GM12878 (cell line): ENCODE results near the gene CCNY. TPM values are rescaled to one million over a fixed set of nuclear protein-coding genes. Genes with fewer than 3 reads are reported as not detected.

Experiments used
- ATAC-seq: fragments of 200-7000 bp; cut with Tn5 transposase; 3 replicates; pipeline ENCODE4 v1.9.1; 2020; ENCODE audit warnings: mild to moderate bottlenecking, moderate library complexity
- BruUV-seq: library from RNA; stranded (reverse); fragments of 400-500 nt; replicated peaks from 2 replicates; lab custom pipeline; 2021; lab: Mats Ljungman, UMichigan
- CTCF ChIA-PET: fragments of 300-600 bp; sonication (Branson Sonifier 250); formaldehyde crosslinking; extraction: SDS; loops from one replicate; lab custom pipeline; 2021; ENCODE audit warnings: inconsistent platforms; lab: Yijun Ruan, JAX
- POLR2A ChIA-PET: fragments of 350-600 bp; formaldehyde crosslinking; extraction: SDS; loops from one replicate; lab custom pipeline; 2021; ENCODE audit warnings: inconsistent platforms; lab: Charles Lee
- RAD21 ChIA-PET: fragments of 300-600 bp; sonication (Branson Sonifier 250); formaldehyde crosslinking; loops from one replicate; lab custom pipeline; 2023; ENCODE audit warnings: antibody characterized with exemption; ENCODE audit not compliant: unreplicated experiment; lab: Charles Lee
- SMC1A ChIA-PET: fragments of 300-600 bp; sonication (Branson Sonifier 250); formaldehyde crosslinking; loops from one replicate; lab custom pipeline; 2023; ENCODE audit not compliant: unreplicated experiment, uncharacterized antibody; lab: Charles Lee
- DNase-seq: peaks from one replicate; pipeline ENCODE4 v3.0.0-alpha.2; 2011; ENCODE audit warnings: low read depth, low spot score
- FAIRE-seq: peaks from 3 replicates; lab custom pipeline; 2011; peaks lifted over from hg19 to GRCh38; lab: Jason Lieb, UNC
- H2AFZ ChIP-seq: 2 replicates; pipeline ENCODE4 v1.6.0; 2011; ENCODE audit warnings: low read depth, low read length, control low read depth; ENCODE audit not compliant: control insufficient read depth
- H3K27ac ChIP-seq: 2 replicates; pipeline ENCODE4 v1.5.1; 2011; ENCODE audit warnings: control low read depth; ENCODE audit not compliant: control insufficient read depth, insufficient read depth
- H3K27me3 ChIP-seq, 2 experiments: replicated peaks in 1 of 2; 2 replicates each; pipeline versions ENCODE4 v1.6.0 to v1.6.1; 2011; ENCODE audit warnings: low read length in 1 of 2; ENCODE audit not compliant: control insufficient read depth in 2 of 2, insufficient read depth in 2 of 2
- H3K36me3 ChIP-seq, 2 experiments: 2 replicates each; pipeline ENCODE4 v1.5.1; 2011; ENCODE audit warnings: low read length in 1 of 2; ENCODE audit not compliant: control insufficient read depth in 2 of 2, insufficient read depth in 2 of 2
- H3K4me1 ChIP-seq: 2 replicates; pipeline ENCODE4 v1.6.1; 2011; ENCODE audit warnings: mild to moderate bottlenecking, low read length, moderate library complexity, mixed read lengths; ENCODE audit not compliant: control insufficient read depth, insufficient read depth
- H3K4me2 ChIP-seq: 2 replicates; pipeline ENCODE4 v1.6.0; 2011; ENCODE audit warnings: control low read depth; ENCODE audit not compliant: control insufficient read depth, insufficient read depth
- H3K4me3 ChIP-seq: fragments of 200-600 bp; sonication (generic); 2 replicates; pipeline ENCODE4 v1.5.1; 2016
- H3K79me2 ChIP-seq: 2 replicates; pipeline ENCODE4 v1.6.0; 2011; ENCODE audit warnings: low read length; ENCODE audit not compliant: control insufficient read depth, insufficient read depth
- H3K9ac ChIP-seq: 2 replicates; pipeline ENCODE4 v1.8.0; 2011; ENCODE audit warnings: low read length, control low read depth, mixed read lengths; ENCODE audit not compliant: control insufficient read depth, insufficient read depth
- H3K9me3 ChIP-seq: replicated peaks from 3 replicates; pipeline ENCODE4 v1.5.1; 2011; ENCODE audit warnings: mild to moderate bottlenecking, low read length; ENCODE audit not compliant: control insufficient read depth, insufficient read depth
- H4K20me1 ChIP-seq: 2 replicates; pipeline ENCODE4 v1.6.0; 2011; ENCODE audit not compliant: control insufficient read depth, insufficient read depth
- BCL3 ChIP-seq: IDR thresholded peaks from 2 replicates; pipeline ENCODE4 v1.6.1; 2011; ENCODE audit warnings: borderline replicate concordance, low read depth, mild to moderate bottlenecking, moderate library complexity, low read length; ENCODE audit not compliant: insufficient read depth, poor library complexity, severe bottlenecking
- PML ChIP-seq: IDR thresholded peaks from 2 replicates; pipeline ENCODE4 v1.6.1; 2012; ENCODE audit warnings: low read length, inconsistent platforms
- RELA ChIP-seq: fragments of 450-650 bp; IDR thresholded peaks from 2 replicates; pipeline ENCODE4 v1.8.0; 2014; ENCODE audit warnings: borderline replicate concordance; ENCODE audit not compliant: partially characterized antibody
- SUPT20H ChIP-seq: IDR thresholded peaks from 2 replicates; pipeline ENCODE4 v1.6.1; 2011; ENCODE audit warnings: low read depth, mild to moderate bottlenecking, low read length, moderate library complexity, borderline replicate concordance; ENCODE audit not compliant: control insufficient read depth
- ZBTB33 ChIP-seq: fragments of 450-650 bp; IDR thresholded peaks from 2 replicates; pipeline ENCODE4 v1.6.1; 2017; ENCODE audit warnings: mild to moderate bottlenecking
- WGBS: methylation state at CpG from one replicate; pipeline ENCODE4 v1.1.6; 2016; ENCODE audit warnings: low lambda C conversion rate; ENCODE audit not compliant: insufficient replicate concordance, insufficient coverage; ENCODE audit errors: missing lambda C conversion rate; 5-methylcytosine and 5-hydroxymethylcytosine counted together
- in situ Hi-C: fragments of 300-500 bp; cut with MboI; formaldehyde crosslinking; loops from 9 replicates; pipeline ENCODE4 v1.14.3; 2018; ENCODE audit warnings: mixed read lengths
- intact Hi-C: fragments of 100-400 bp; cut with micrococcal nuclease; formaldehyde crosslinking; loops from one replicate; pipeline ENCODE4 v1.14.2; 2022; ENCODE audit not compliant: unreplicated experiment
- polyA plus RNA-seq, 11 experiments: library from polyadenylated mRNA; depleted of rRNA in 4 of 11; unstranded in 6 of 11; stranded (reverse) in 5 of 11; fragments of >200 nt; fragmentation: Nextera tagmentation in 4 of 11; fragmentation: Illumina TruSeq in 1 of 11; extraction: Ambion mirVana in 4 of 11; extraction: Trizol in 1 of 11; gene quantifications; 1 replicate in 1 of 11; 2 replicates in 10 of 11; pipeline versions ENCODE4 v1.2.1 to v1.2.3, GENCODE V29; 2011 to 2016; ENCODE audit warnings: inconsistent platforms in 2 of 11, missing spikeins in 2 of 11, low read depth in 1 of 11
- total RNA-seq, 4 experiments: library from RNA; depleted of rRNA in 3 of 4; stranded (reverse); fragments of >200 nt in 3 of 4; fragmentation: Illumina TruSeq in 1 of 4; extraction: Trizol in 1 of 4; gene quantifications; 2 replicates each; pipeline versions ENCODE4 v1.2.1 to v1.2.3, GENCODE V29; 2013 to 2021

The CCNY gene
- total and polyA plus RNA-seq, 10 of the 15 experiments (the other 5 are each of a cell fraction or from before 2014, with no cell fraction given), result 3.6 to 50.0 (median 26.1) TPM

DNA sequence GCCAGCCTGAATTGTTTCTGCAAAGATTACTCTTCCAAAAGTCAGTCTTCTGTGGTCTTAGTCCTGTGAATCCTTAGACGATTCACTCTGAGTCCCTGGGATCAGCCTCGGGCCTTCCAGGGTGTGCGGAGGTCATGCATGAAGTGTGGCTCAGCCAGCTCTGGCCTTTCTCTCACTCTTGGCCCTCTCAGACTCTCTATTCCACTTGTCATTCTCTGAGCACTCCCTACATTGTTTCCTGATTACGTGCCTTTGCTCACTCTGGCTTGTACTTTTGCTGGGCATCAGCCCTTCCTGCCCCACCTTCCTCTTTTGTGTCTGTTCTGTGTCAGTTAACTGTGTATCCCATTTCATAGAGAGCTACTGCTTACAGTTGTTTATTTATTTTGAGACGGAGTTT is 36.0 kb downstream of the CCNY start:
- ChIA-PET RAD21 (no interaction called here), SMC1A (interaction anchor here (1.2 to 1.7 kb wide), 2 partner anchors 21 to 25 kb away, joined by 3 to 4 read pairs; no protein-coding TSS in a partner anchor), CTCF (no interaction called here), POLR2A (no interaction called here)
- no peak for TF ChIP-seq BCL3
- no peak for TF ChIP-seq SUPT20H
- Histone ChIP-seq H3K4me1 (peaks cover 11% of the 10 kb centered on the region), H3K79me2 (peaks cover 27% of the 10 kb centered on the region), H3K27ac (no peak overlapping the region), H3K36me3 (no peaks in the 10 kb centered on the region), H3K27me3 (no peaks in the 10 kb centered on the region), H3K9ac (no peak overlapping the region), H3K9me3 (no peaks in the 10 kb centered on the region), H3K4me3 (no peak overlapping the region), H3K4me2 (no peak overlapping the region), H2AFZ (no peak overlapping the region), H4K20me1 (no peaks in the 10 kb centered on the region)
- DNase-seq (no peak), FAIRE-seq (no peak), ATAC-seq (no peak)
- WGBS, result 80% methylated on average over 5 of the region's 5 CpGs
- in situ Hi-C loops, result no loop called here
- intact Hi-C loops, result no loop called here
- no TSS peak for BruUV-seq

GRCh38 chr10:35375091-35375765 is 38.9 kb downstream of the CCNY start:
- intact Hi-C loops (loop anchor here (5.0 kb wide), 2 partner anchors 133 to 187 kb away; no protein-coding TSS in a partner anchor), in situ Hi-C loops (no loop called here)
- no peak overlapping the region for H3K4me3 ChIP-seq
- POLR2A ChIA-PET, result no interaction called here
- no peak overlapping the region for H3K9ac ChIP-seq
- TF ChIP-seq PML, result no peak
- TF ChIP-seq ZBTB33, result no peak
- TF ChIP-seq RELA, result no peak
- H3K27me3 ChIP-seq, result no peaks in the 10 kb centered on the region
- 100% methylated on average over 1 of the region's 1 CpG for WGBS
- ATAC-seq (no peak), FAIRE-seq (no peak), DNase-seq (no peak)
- SMC1A ChIA-PET, result interaction anchor here (0.6 to 2.7 kb wide), 4 partner anchors 10 to 31 kb away, joined by 4 to 10 read pairs (median 4); no protein-coding TSS in a partner anchor
- H3K9me3 ChIP-seq, result no peaks in the 10 kb centered on the region
- peaks cover 31% of the 10 kb centered on the region for H3K4me1 ChIP-seq
- RAD21 ChIA-PET, result no interaction called here
- H2AFZ ChIP-seq, result no peak overlapping the region
- BruUV-seq, result no TSS peak
- CTCF ChIA-PET, result interaction anchor here (1.4 kb wide), 1 partner anchor 17 kb away, joined by 3 read pairs; no protein-coding TSS in a partner anchor
- H3K79me2 ChIP-seq, result peaks cover 49% of the 10 kb centered on the region
- H3K36me3 ChIP-seq, result no peaks in the 10 kb centered on the region
- no peak overlapping the region for H3K4me2 ChIP-seq
- H3K27ac ChIP-seq, result no peak overlapping the region
- H4K20me1 ChIP-seq, result no peaks in the 10 kb centered on the region
